ENCODE data around the gene ABCC1.

- TF ChIP-seq CTCF (conservative IDR thresholded peaks at IDR 0.05) (no peak), ZFX (IDR thresholded peaks at IDR 0.05) (no peak)
These were observed 83.0 kb downstream of the ABCC1 start for GRCh38 chr16:16032271-16032979.
